Endothelial cell of umbilical vein (primary cell): ENCODE measurements around the gene STK17A.

Source experiments
- EZH2 ChIP-seq: IDR thresholded peaks from 2 replicates; pipeline ENCODE4 v1.6.1; 2012; ENCODE audit warnings: borderline replicate concordance, low read depth, mild to moderate bottlenecking, moderate library complexity, low read length, inconsistent platforms; ENCODE audit not compliant: severe bottlenecking
- FOS ChIP-seq: IDR thresholded peaks from 2 replicates; pipeline ENCODE4 v1.6.1; 2011; ENCODE audit warnings: mild to moderate bottlenecking, low read length, moderate library complexity, borderline replicate concordance; ENCODE audit not compliant: insufficient read depth
- MYC ChIP-seq: IDR thresholded peaks from one replicate; pipeline ENCODE4 v1.6.1; 2011; ENCODE audit warnings: mild to moderate bottlenecking, low read depth, low read length
- POLR2A ChIP-seq: IDR thresholded peaks from 2 replicates; pipeline ENCODE4 v1.6.1; 2012; ENCODE audit warnings: low read depth, mild to moderate bottlenecking, control low read depth, low read length
- POLR2AphosphoS5 ChIP-seq: IDR thresholded peaks from 2 replicates; pipeline ENCODE4 v1.6.1; 2012; ENCODE audit warnings: low read depth, mild to moderate bottlenecking, control low read depth, low read length, moderate library complexity; ENCODE audit not compliant: insufficient read depth
- TF ChIP-seq, protein P1 (sequence below), 2 donors: IDR thresholded peaks; 1 replicate in 1 of 2; 2 replicates in 1 of 2; pipeline ENCODE4 v1.5.1; 2011; ENCODE audit warnings: low read length in 2 of 2, mild to moderate bottlenecking in 2 of 2, moderate library complexity in 2 of 2, control low read depth in 1 of 2, inconsistent platforms in 1 of 2, low read depth in 1 of 2; ENCODE audit not compliant: insufficient read depth in 1 of 2; ENCODE audit errors: extremely low read depth in 1 of 2
- TF ChIP-seq, protein P2 (sequence below): IDR thresholded peaks from 2 replicates; pipeline ENCODE4 v1.6.1; 2011; ENCODE audit not compliant: insufficient read depth, insufficient read length

GRCh38 chr7:43589728-43590127 is 6.8 kb downstream of the STK17A start:
- TF ChIP-seq, protein P1, sequence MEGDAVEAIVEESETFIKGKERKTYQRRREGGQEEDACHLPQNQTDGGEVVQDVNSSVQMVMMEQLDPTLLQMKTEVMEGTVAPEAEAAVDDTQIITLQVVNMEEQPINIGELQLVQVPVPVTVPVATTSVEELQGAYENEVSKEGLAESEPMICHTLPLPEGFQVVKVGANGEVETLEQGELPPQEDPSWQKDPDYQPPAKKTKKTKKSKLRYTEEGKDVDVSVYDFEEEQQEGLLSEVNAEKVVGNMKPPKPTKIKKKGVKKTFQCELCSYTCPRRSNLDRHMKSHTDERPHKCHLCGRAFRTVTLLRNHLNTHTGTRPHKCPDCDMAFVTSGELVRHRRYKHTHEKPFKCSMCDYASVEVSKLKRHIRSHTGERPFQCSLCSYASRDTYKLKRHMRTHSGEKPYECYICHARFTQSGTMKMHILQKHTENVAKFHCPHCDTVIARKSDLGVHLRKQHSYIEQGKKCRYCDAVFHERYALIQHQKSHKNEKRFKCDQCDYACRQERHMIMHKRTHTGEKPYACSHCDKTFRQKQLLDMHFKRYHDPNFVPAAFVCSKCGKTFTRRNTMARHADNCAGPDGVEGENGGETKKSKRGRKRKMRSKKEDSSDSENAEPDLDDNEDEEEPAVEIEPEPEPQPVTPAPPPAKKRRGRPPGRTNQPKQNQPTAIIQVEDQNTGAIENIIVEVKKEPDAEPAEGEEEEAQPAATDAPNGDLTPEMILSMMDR (IDR thresholded peaks at IDR 0.05; ENCODE audit: extremely low read depth in 1 of 2, insufficient read depth in 1 of 2, low read depth in 1 of 2, low read length in 2 of 2), result no peak
- no peak for TF ChIP-seq EZH2
- no peak for TF ChIP-seq FOS
- TF ChIP-seq POLR2A, result no peak
- no peak for TF ChIP-seq MYC
- TF ChIP-seq, protein P2, sequence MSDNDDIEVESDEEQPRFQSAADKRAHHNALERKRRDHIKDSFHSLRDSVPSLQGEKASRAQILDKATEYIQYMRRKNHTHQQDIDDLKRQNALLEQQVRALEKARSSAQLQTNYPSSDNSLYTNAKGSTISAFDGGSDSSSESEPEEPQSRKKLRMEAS, result no peak
- no peak for TF ChIP-seq POLR2AphosphoS5
